Measurements from ENCODE around the gene HOXD3.

GRCh38 chr2:176122683-176123410, 34.3 kb upstream of the HOXD3 start, which contains the start of gene HOXD9:
- TF ChIP-seq POLR2A (IDR thresholded peaks at IDR 0.05) (no peak), CTCF (IDR thresholded peaks at IDR 0.05) (no peak), EP300 (IDR thresholded peaks at IDR 0.05) (no peak)

All from upper lobe of left lung (tissue), 4 donors.